HG03575 (cell line): ENCODE measurements around the gene PPP3CA.
"Not testable (repeated sequence)": the region's sequence is repeated elsewhere in the genome, so short reads cannot be mapped to it uniquely, and the experiment has no call there.

Experiments
- ATAC-seq: cut with Tn5 transposase; IDR thresholded peaks from one replicate; pipeline ENCODE4 v1.9.1; 2021; ENCODE audit not compliant: unreplicated experiment, insufficient number of reproducible peaks, low FRiP score; ENCODE audit errors: extremely low read depth

The PPP3CA gene

GRCh38 chr4:101131058-101131457 is 216.3 kb downstream of the PPP3CA start:
- not testable (repeated sequence) for ATAC-seq

- not testable (repeated sequence) for ATAC-seq
Observed at GRCh38 chr4:101128898-101129297, 218.4 kb downstream of the PPP3CA start.

DNA sequence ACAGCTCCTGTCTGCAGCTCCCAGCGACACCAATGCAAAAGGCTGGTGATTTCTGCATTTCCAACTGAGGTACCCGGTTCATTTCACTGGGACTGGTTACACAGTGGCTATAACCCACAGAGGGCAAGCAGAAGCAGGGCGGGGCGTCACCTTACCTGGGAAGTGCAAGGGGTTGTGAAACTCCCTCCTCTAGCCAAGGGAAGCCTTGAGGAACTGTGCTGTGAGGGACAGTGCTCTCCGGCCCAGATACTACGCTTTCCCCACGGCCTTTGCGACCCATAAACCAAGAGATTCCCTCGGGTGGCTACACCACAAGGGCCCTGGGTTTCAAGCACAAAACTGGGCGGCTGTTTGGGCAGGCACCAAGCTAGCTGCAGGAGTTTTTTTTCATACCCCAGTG is 218.9 kb downstream of the PPP3CA start:
- ATAC-seq = no peak

DNA sequence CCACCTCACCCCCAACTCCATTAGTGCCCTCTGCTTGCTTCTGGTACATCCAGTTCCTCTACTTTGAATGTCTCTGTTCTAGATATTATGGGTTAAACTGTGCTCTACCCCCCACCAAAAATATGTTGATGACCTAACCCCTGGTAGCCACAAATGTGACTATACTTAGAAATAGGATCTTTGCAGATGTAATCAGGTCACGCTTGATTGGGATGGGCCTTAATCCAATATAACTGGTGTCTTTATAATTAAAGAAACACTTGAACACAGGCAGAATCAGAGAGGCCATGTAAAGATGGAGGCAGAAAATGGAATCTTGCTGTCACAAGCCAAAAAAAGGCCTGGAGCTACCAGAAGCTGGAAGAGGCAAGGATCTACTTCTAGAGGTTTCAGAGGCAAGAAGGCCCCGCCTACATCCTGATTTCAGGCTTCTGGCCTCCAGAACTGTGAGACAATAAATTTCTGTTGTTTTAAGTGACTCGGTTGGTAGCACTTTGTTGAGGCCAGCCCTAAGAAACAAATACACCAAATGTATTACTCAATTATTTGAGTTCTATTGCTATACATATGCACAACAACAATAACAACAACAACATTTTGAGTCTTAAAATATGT is 220.0 kb downstream of the PPP3CA start:
- ATAC-seq = no peak

GRCh38 chr4:101126059-101126458 is 221.3 kb downstream of the PPP3CA start:
- no peak for ATAC-seq

DNA sequence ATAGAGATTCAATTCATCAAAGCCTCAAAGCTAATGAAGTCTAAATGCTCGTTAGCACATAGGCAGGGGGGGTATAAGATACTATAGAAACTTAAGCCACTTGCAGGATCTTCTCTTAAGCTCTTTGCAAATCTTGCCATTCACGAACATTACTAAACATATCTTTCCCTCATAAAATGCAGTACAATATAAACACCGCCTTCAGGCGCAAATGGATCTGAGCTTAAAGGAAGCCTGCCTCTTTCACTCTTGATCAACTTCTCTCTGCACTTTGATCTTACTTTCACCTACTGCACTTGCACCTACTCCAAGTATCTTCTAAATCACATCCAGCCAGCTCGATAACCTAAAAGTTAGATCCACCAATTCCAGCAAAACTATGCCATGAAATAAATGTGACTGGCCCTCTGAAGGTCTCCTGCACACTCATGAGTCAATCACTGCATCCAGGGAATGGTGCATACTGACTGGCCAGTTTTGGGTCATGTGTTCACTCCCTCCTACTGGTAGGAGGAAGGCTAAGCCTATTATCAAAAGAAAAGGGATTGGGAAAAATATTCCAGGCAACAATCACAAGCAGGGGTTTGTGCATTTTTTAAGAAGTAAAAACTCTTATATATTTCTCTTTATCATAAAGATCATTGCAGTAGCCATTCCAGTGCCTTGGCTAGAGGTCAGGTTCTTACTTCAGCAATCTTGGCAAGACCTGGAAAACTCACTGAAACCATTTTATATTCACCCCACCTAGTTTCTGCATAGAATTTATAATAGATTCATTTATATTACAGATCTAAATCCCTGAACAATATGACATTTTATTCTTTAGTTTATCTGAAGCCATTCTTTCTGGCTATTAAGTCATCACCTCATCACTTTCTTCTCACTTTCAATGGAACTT is 222.0 kb downstream of the PPP3CA start:
- no peak for ATAC-seq

DNA sequence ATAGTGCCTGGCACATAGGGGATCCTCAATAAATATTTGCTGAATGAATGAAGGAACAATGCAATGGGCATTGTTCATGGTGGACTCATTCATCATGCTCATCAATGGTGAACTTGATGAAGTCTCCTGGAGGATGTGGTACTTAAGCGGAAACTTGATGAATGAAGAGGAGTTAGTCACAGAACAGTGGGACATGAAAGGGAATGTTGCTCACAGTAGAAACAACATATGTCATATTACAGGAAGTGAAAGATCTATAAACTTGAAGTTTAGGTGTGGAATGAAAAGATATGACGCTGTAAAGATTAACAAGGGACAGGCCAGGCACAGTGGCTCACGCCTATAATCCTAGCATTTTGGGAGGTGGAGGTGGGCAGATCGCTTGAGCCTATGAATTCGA is 224.1 kb downstream of the PPP3CA start:
- ATAC-seq = no peak

DNA sequence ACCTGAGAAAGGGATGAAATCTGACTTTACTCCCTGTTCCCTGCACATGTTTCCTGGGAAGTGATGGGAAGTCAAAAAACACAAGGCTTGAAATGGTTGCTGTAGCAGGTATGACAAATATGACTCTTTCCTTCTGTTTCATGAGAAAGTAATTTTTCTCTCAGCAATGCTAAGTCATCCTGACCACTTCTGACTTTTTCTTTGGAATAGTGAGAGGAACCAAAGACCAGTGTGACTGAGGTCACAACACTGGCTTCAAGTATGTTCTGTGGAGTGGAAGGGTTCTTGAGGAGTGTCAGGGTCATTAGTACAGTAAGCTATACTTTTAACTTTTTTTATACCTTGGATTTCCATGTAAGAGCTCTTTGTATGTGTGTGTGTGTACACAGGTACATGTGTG is 225.3 kb downstream of the PPP3CA start:
- ATAC-seq = no peak

GRCh38 chr4:101119141-101119540 is 228.2 kb downstream of the PPP3CA start:
- no peak for ATAC-seq

DNA sequence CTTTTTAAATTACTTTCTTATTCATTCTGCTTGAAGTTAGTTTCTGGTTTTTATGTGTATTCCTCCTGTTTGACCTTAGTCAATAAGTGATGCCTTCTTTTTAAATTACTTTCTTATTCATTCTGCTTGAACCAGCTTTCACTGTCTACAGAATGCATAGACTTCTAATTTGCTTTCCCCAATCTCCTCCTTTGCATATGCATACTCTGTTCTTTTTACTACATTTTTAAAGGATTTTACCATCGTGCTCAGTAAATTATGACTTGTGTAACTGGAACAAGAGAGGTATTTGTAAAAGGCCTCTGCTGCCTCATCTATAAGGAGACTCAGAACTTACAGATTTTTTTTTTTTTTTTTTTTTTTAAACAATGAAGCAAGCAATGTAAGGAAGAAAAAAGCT is 228.7 kb downstream of the PPP3CA start:
- no peak for ATAC-seq

DNA sequence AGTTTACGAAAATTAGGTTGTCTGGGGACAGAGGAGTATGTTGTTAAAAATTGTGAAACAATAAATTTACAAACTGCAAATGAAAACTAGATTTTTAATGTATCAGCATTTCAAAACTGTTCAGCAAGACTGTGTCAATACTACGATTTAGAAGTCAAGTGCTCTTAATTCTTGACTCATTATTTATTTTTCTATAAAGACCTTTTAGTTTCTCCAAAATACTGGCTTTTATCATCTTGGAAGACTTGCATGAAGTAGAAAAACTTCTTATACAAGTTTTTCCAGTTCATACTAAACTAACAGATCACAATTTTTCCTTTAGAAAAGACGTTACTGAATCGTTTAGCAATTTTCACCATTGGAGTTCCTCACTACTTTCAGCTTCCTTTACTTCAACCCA is 231.4 kb downstream of the PPP3CA start:
- ATAC-seq = no peak

GRCh38 chr4:101114936-101115372 is 232.4 kb downstream of the PPP3CA start:
- no peak for ATAC-seq

DNA sequence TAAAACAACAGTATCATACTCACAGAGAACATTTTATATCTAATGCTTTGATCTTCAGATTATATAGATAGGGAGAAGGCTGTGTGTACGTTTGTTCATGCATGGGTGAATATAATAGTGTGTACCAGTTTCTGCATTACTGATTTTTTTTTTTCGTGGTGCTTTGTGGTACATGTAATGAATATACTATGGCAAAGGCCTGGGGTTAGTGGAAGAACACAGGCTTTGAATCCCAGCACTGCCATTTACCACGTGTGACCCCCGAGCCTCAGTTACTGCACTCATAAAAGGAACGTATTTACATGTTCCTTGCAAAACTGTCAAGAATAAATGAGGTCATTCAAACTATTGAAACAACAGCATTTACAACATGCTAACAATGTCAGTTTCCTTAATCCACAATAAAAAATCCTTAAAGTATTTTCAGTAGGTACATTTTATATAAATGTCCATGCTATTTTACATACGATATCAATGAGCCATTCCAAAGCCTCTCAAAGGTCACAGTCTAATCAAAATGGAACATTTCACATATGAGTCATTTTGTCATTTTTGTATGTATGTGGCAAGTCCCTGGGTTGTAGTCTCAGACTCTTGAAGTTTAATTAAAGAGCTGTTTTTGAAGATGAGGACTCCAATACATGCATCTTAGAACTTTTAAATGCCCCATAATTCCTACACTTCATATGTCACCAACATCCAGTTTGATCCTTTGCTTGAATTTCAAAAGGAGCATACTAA is 242.8 kb downstream of the PPP3CA start:
- ATAC-seq = no peak

DNA sequence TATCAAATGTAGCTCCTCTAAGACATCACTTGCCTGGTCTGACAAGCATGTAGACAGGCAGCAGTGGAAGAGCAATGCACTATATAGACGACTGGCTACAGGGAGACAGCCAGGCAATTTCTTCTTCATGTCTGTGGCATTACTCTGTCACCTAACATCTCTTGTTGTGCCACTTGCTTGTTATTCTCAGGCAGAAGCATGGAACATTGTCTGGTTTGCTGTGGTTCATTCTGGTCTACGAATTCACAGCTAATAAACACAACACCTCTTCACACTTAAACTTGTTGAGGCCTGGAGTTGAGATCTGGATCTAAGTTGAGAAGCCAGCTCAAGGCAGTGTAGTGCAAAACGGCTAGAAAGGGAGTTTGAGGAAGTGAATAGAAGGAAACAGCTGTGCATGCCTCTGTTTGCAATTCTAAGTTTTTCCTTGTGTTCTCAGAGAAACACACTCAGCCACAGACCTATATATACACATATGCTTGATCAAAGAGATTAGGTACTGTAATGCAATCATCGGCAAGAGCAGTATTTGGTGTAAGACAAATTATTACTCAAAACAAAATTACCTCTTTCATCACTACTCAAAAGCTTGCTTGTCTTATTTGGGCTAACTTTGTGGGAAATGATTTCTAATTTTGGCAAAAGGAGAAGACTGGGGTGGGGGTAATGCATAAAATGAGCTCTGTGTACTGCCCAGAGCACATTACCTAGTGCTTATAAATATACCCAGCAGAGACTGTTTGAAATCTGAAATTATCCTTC is 243.8 kb downstream of the PPP3CA start:
- peak; percentile 65 for ATAC-seq

DNA sequence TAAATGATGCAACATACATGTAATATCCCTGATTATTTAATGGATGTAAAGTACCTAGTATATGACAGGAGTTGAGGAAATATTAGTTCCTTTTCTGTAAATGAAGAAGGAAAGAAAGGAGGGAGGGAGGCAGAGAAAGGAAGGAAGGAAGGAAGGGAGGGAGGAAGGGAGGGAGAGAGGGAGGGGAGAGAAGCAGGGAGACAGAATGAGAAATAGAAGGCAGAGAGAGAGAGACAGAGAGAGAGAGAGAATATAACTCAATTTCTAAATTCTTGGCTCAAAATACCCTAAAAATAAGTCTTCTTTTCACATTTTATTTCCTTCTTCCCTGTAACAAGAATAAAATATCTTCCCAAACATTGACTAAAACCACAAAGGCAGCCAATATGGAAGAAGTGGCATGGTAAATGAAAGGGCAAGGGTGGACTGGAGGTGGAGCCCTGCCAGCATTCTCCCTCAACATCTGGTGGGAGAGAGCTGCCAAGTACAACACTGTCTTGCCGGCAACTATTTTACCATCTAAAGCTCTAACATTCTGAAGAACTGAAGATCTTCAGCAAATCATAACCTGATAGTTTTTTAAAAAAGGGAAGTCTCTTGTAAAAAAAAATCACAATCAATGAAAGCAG is 245.1 kb downstream of the PPP3CA start:
- no peak for ATAC-seq

DNA sequence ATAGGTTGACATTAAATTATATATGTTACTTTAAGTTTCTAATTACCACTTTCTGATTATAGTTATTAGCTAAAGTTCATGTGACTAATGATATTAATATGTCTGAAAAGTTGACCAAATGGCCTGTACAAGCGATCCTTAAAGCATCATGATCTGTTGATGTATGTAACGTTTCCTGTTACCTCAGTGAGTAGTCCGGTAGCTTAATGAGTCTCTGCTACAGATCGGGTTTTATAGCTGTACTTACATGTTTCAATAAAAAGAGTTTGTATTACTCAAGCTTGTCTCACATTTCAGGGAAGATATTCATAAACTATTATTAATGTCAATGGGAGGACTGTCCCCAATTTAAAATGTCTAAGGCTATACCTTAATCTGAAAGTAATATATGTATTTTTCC is 246.3 kb downstream of the PPP3CA start:
- no peak for ATAC-seq

- ATAC-seq = no peak
Observed at GRCh38 chr4:101098666-101099400, 248.5 kb downstream of the PPP3CA start.

DNA sequence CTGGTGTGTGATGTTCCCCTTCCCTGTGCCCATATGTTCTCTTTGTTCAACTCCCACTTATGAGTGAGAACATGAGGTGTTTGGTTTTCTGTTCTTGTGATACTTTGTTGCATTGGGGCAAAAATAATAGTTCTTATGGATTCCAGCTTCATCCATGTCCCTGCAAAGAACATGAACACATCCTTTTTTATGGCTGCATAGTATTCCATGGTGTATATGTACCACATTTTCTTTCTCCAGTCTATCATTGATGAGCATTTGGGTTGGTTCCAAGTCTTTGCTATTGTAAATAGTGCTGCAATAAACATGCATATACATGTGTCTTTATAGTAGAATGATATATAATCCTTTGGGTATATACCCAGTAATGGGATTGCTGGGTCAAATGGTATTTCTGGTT is 254.7 kb downstream of the PPP3CA start:
- ATAC-seq = not testable (repeated sequence)
